H9 (cell line): ENCODE data around the gene ARMH3. TPM values are rescaled to one million over a fixed set of nuclear protein-coding genes. Genes with fewer than 3 reads are reported as not detected.
A peak's percentile ranks its signal among the peaks of the same experiment; 100 is the strongest.

ENCODE experiments used
- DNase-seq: peaks from one replicate; pipeline ENCODE4 v3.0.0-alpha.2; 2017
- H2AFZ ChIP-seq: one replicate; pipeline ENCODE4 v1.6.1; 2013; ENCODE audit warnings: mild to moderate bottlenecking, low read length, control low read depth, moderate library complexity
- H2AK5ac ChIP-seq: 2 replicates; pipeline ENCODE4 v1.6.1; 2013; ENCODE audit warnings: low read length, control low read depth, mixed read lengths; ENCODE audit not compliant: insufficient read length
- H2BK120ac ChIP-seq: one replicate; pipeline ENCODE4 v1.6.1; 2013; ENCODE audit warnings: low read depth, mild to moderate bottlenecking, low read length, control low read depth, inconsistent platforms; ENCODE audit not compliant: poor library complexity, severe bottlenecking
- H2BK12ac ChIP-seq: 2 replicates; pipeline ENCODE4 v1.6.1; 2013; ENCODE audit warnings: low read length, control low read depth, mixed read lengths, low read depth; ENCODE audit not compliant: insufficient read length
- H2BK15ac ChIP-seq: 2 replicates; pipeline ENCODE4 v1.6.1; 2013; ENCODE audit warnings: low read depth, low read length, control low read depth
- H2BK20ac ChIP-seq: one replicate; pipeline ENCODE4 v1.6.1; 2013; ENCODE audit warnings: low read depth, mild to moderate bottlenecking, low read length, control low read depth, inconsistent platforms; ENCODE audit not compliant: poor library complexity, severe bottlenecking
- H2BK5ac ChIP-seq: 2 replicates; pipeline ENCODE4 v1.6.1; 2013; ENCODE audit warnings: low read length, control low read depth, mixed read lengths; ENCODE audit not compliant: insufficient read length
- H3K14ac ChIP-seq: 2 replicates; pipeline ENCODE4 v1.6.1; 2013; ENCODE audit warnings: low read length, control low read depth; ENCODE audit not compliant: insufficient read depth
- H3K18ac ChIP-seq: 2 replicates; pipeline ENCODE4 v1.6.1; 2013; ENCODE audit warnings: low read depth, mild to moderate bottlenecking, mixed read lengths, low read length, control low read depth; ENCODE audit not compliant: insufficient read length
- H3K23ac ChIP-seq: 2 replicates; pipeline ENCODE4 v1.6.1; 2013; ENCODE audit warnings: low read length, control low read depth, mixed read lengths, low read depth; ENCODE audit not compliant: insufficient read length
- H3K23me2 ChIP-seq: 2 replicates; pipeline ENCODE4 v1.6.1; 2013; ENCODE audit warnings: low read depth, mild to moderate bottlenecking, mixed read lengths, low read length, control low read depth; ENCODE audit not compliant: insufficient read length, poor library complexity, severe bottlenecking
- H3K27ac ChIP-seq: 2 replicates; pipeline ENCODE4 v1.5.1; 2013; ENCODE audit warnings: low read length, control low read depth, mixed read lengths, low read depth; ENCODE audit not compliant: insufficient read length
- H3K27me3 ChIP-seq: 2 replicates; pipeline ENCODE4 v1.6.1; 2013; ENCODE audit warnings: low read length, control low read depth, inconsistent platforms; ENCODE audit not compliant: insufficient read depth
- H3K4ac ChIP-seq: 2 replicates; pipeline ENCODE4 v1.6.1; 2013; ENCODE audit warnings: low read depth, mild to moderate bottlenecking, control low read depth, inconsistent platforms, low read length, moderate library complexity
- H3K4me1 ChIP-seq: 2 replicates; pipeline ENCODE4 v1.6.1; 2013; ENCODE audit warnings: low read length, control low read depth, inconsistent platforms; ENCODE audit not compliant: insufficient read depth
- H3K4me2 ChIP-seq: 2 replicates; pipeline ENCODE4 v1.6.1; 2013; ENCODE audit warnings: low read length, control low read depth, mixed read lengths; ENCODE audit not compliant: insufficient read length, insufficient read depth
- H3K56ac ChIP-seq: 2 replicates; pipeline ENCODE4 v1.6.1; 2013; ENCODE audit warnings: low read depth, mild to moderate bottlenecking, mixed read lengths, low read length, control low read depth; ENCODE audit not compliant: insufficient read length
- H3K79me1 ChIP-seq: 2 replicates; pipeline ENCODE4 v1.6.1; 2013; ENCODE audit warnings: low read depth, mild to moderate bottlenecking, moderate library complexity, low read length, control low read depth, inconsistent platforms; ENCODE audit not compliant: insufficient read depth, poor library complexity, severe bottlenecking
- H3K79me2 ChIP-seq: 2 replicates; pipeline ENCODE4 v1.6.1; 2013; ENCODE audit warnings: low read length, control low read depth, inconsistent platforms; ENCODE audit not compliant: insufficient read depth
- H3K9ac ChIP-seq: 2 replicates; pipeline ENCODE4 v1.6.1; 2013; ENCODE audit warnings: low read length, control low read depth, mixed read lengths; ENCODE audit not compliant: insufficient read length; ENCODE audit errors: extremely low read depth
- H3K9me3 ChIP-seq: one replicate; pipeline ENCODE4 v1.6.1; 2013; ENCODE audit warnings: low read depth, low read length, inconsistent platforms; ENCODE audit not compliant: control insufficient read depth
- H3T11ph ChIP-seq: one replicate; pipeline ENCODE4 v1.6.1; 2013; ENCODE audit warnings: mild to moderate bottlenecking, low read length, control low read depth, inconsistent platforms
- H4K20me1 ChIP-seq: one replicate; pipeline ENCODE4 v1.6.1; 2013; ENCODE audit not compliant: control insufficient read depth, insufficient read length, insufficient read depth
- H4K5ac ChIP-seq: 2 replicates; pipeline ENCODE4 v1.6.1; 2013; ENCODE audit warnings: low read depth, mild to moderate bottlenecking, mixed read lengths, low read length, control low read depth; ENCODE audit not compliant: insufficient read length
- H4K8ac ChIP-seq: replicated peaks from 2 replicates; pipeline ENCODE4 v1.6.1; 2013; ENCODE audit warnings: low read length, control low read depth, mixed read lengths, low read depth; ENCODE audit not compliant: insufficient read length
- H4K91ac ChIP-seq: 2 replicates; pipeline ENCODE4 v1.6.1; 2013; ENCODE audit warnings: low read depth, mild to moderate bottlenecking, moderate library complexity, mixed read lengths, low read length, control low read depth; ENCODE audit not compliant: insufficient read length
- H3K27ac Mint-ChIP-seq, 3 experiments: 2 replicates in 2 of 3; 3 replicates in 1 of 3; pipeline ENCODE4 v1.8.0; 2020 to 2021; ENCODE audit warnings: mixed read lengths in 3 of 3, mild to moderate bottlenecking in 1 of 3, moderate library complexity in 1 of 3
- H3K27me3 Mint-ChIP-seq: 2 replicates; pipeline ENCODE4 v1.8.0; 2021; ENCODE audit warnings: low read depth, mild to moderate bottlenecking, moderate library complexity, mixed read lengths
- H3K36me3 Mint-ChIP-seq, 3 experiments: 2 replicates in 2 of 3; 3 replicates in 1 of 3; pipeline ENCODE4 v1.8.0; 2020 to 2021; ENCODE audit warnings: low read depth in 3 of 3, mixed read lengths in 3 of 3; ENCODE audit not compliant: insufficient read depth in 1 of 3
- H3K4me1 Mint-ChIP-seq, 2 experiments: 2 replicates each; pipeline ENCODE4 v1.8.0; 2020; ENCODE audit warnings: mixed read lengths in 2 of 2
- H3K4me3 Mint-ChIP-seq, 2 experiments: 2 replicates in 1 of 2; 3 replicates in 1 of 2; pipeline ENCODE4 v1.8.0; 2020 to 2021; ENCODE audit warnings: mild to moderate bottlenecking in 2 of 2, mixed read lengths in 2 of 2, moderate library complexity in 1 of 2
- H3K9me3 Mint-ChIP-seq, 2 experiments: 2 replicates in 1 of 2; 3 replicates in 1 of 2; pipeline ENCODE4 v1.8.0; 2020; ENCODE audit warnings: mild to moderate bottlenecking in 2 of 2, mixed read lengths in 2 of 2, moderate library complexity in 1 of 2
- WGBS: extraction: QIAGEN DNeasy Blood & Tissue Kit; methylation state at CpG from one replicate; pipeline ENCODE4 v1.1.7; 2013; ENCODE audit warnings: missing lambda C conversion rate, low lambda C conversion rate, mixed read lengths; ENCODE audit not compliant: insufficient read length; ENCODE audit errors: extremely low coverage; 5-methylcytosine and 5-hydroxymethylcytosine counted together
- total RNA-seq: library from RNA; stranded (reverse); gene quantifications from 2 replicates; pipeline ENCODE4 v1.2.1, GENCODE V29; 2021
- TF ChIP-seq, protein P1 (sequence below): fragments of 200-600 bp; sonication (generic); conservative IDR thresholded peaks from 3 replicates; pipeline ENCODE4 v1.8.0; 2021; ENCODE audit warnings: antibody characterized with exemption, mild to moderate bottlenecking

The ARMH3 gene
- total RNA-seq, 1 experiment from 2014 or later, result 20.4 TPM

DNA sequence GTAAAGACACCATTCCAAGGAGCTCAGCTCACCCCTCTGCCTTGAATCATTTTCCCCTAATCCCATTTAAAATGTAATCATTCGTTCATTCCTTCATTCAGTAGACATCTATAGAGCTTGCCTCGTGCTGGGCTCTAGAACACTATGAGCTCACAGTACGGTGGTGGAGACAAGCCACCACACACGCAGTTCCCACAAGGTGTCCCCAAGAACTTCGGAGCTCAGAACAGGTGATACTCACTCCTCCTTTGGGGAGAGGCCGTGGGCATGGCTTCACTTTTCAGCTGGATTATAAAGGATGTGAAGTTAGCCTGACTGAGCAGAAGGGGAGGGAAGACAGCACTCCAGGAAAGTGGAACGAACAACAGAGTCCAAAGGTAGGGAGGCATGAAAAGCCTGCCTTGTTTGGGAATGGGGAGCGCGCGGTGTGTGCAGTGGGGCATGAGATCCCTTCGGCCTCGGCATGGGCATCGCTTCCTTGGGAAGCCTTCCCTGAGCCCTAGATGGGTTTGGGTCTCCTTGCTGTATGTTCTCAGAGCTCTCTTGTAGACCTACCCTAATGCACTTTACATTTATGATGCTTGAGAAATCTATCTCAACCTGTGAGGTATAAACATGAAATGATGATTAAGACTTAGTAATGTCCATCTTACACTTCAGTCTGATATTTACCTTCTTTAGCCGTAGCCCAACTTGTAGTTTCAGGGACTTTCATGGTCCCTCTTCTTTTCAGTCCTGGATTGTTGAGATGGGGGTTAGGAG lies 236.9 kb downstream of the ARMH3 start:
- H4K8ac ChIP-seq, result no peak overlapping the region
- H3K4me2 ChIP-seq, result peak overlapping the region; percentile 82
- H3K27me3 ChIP-seq, result no peaks in the 10 kb centered on the region
- H3K23ac ChIP-seq, result no peak overlapping the region
- Mint-ChIP-seq H3K27ac (peak overlapping the region; percentile 80 to 100 (median 92)), H3K4me3 (peak overlapping the region; percentile 92 to 97), H3K9me3 (no peaks in the 10 kb centered on the region), H3K27me3 (no peaks in the 10 kb centered on the region), H3K4me1 (peaks cover 23 to 26% of the 10 kb centered on the region in 2 experiments), H3K36me3 (peaks cover 1 to 7% (median 3%) of the 10 kb centered on the region in 3 experiments; a peak in 3 of 7 replicates)
- no peak overlapping the region for H3K56ac ChIP-seq
- TF ChIP-seq, protein P1, sequence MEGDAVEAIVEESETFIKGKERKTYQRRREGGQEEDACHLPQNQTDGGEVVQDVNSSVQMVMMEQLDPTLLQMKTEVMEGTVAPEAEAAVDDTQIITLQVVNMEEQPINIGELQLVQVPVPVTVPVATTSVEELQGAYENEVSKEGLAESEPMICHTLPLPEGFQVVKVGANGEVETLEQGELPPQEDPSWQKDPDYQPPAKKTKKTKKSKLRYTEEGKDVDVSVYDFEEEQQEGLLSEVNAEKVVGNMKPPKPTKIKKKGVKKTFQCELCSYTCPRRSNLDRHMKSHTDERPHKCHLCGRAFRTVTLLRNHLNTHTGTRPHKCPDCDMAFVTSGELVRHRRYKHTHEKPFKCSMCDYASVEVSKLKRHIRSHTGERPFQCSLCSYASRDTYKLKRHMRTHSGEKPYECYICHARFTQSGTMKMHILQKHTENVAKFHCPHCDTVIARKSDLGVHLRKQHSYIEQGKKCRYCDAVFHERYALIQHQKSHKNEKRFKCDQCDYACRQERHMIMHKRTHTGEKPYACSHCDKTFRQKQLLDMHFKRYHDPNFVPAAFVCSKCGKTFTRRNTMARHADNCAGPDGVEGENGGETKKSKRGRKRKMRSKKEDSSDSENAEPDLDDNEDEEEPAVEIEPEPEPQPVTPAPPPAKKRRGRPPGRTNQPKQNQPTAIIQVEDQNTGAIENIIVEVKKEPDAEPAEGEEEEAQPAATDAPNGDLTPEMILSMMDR, result no peak
- peak overlapping the region; percentile 25; the same call in 1 of the 2 replicates for H3K14ac ChIP-seq
- H3K4ac ChIP-seq, result no peak overlapping the region
- H3K9ac ChIP-seq, result peak overlapping the region; percentile 31
- peak overlapping the region; percentile 19 for H3K18ac ChIP-seq
- H2BK12ac ChIP-seq, result no peak overlapping the region
- H4K91ac ChIP-seq, result no peak overlapping the region
- H2BK15ac ChIP-seq, result no peak overlapping the region
- no peak overlapping the region for H2BK20ac ChIP-seq
- no peak overlapping the region for H2AFZ ChIP-seq
- H3K79me1 ChIP-seq, result no peaks in the 10 kb centered on the region
- no peak overlapping the region for H2BK120ac ChIP-seq
- H2AK5ac ChIP-seq, result no peak overlapping the region
- DNase-seq, result no peak
- peaks cover 33% of the 10 kb centered on the region for H3K79me2 ChIP-seq
- H4K5ac ChIP-seq, result no peak overlapping the region
- H4K20me1 ChIP-seq, result no peaks in the 10 kb centered on the region
- no peak overlapping the region for H2BK5ac ChIP-seq
- H3K4me1 ChIP-seq, result peaks cover 4% of the 10 kb centered on the region; the same call in 1 of the 2 replicates
- peaks cover 12% of the 10 kb centered on the region for H3K23me2 ChIP-seq
- WGBS, result no CpG with 5 or more reads among the region's 14 CpGs
- H3T11ph ChIP-seq, result no peak overlapping the region
- H3K27ac ChIP-seq, result peak overlapping the region; percentile 38
- no peaks in the 10 kb centered on the region for H3K9me3 ChIP-seq
